NCI-H146 treated with DMSO at 0.1 percent for 48 hours (cell line): Measurements from ENCODE around the gene LITAF.
A peak's percentile ranks its signal among the peaks of the same experiment; 100 is the strongest.

Source experiments
- DNase-seq: peaks from one replicate; lab custom pipeline; 2025; ENCODE audit not compliant: unreplicated experiment; lab: John Stamatoyannopoulos, UW

The LITAF gene

GRCh38 chr16:11554053-11554452 is 32.7 kb downstream of the LITAF start:
- DNase-seq, result no peak

GRCh38 chr16:11553371-11553770 is 33.3 kb downstream of the LITAF start:
- DNase-seq, result no peak

GRCh38 chr16:11552440-11552839 is 34.3 kb downstream of the LITAF start:
- peak; percentile 23 for DNase-seq

- no peak for DNase-seq
These were observed 34.9 kb downstream of the LITAF start for GRCh38 chr16:11551842-11552241.

- no peak for DNase-seq
These were observed 35.8 kb downstream of the LITAF start for GRCh38 chr16:11550791-11551498.

- no peak for DNase-seq
These were observed 39.4 kb downstream of the LITAF start for GRCh38 chr16:11547118-11547916.

- DNase-seq, result no peak
These were observed 40.1 kb downstream of the LITAF start for GRCh38 chr16:11546608-11547061.

GRCh38 chr16:11543661-11544393 is 42.9 kb downstream of the LITAF start:
- DNase-seq, result no peak

- no peak for DNase-seq
These were observed 44.5 kb downstream of the LITAF start for GRCh38 chr16:11542069-11542744.

GRCh38 chr16:11539641-11540050 is 47.1 kb downstream of the LITAF start:
- DNase-seq, result no peak

- DNase-seq, result no peak
These were observed 47.8 kb downstream of the LITAF start for GRCh38 chr16:11538880-11539279.

GRCh38 chr16:11536104-11536866 is 50.4 kb downstream of the LITAF start:
- no peak for DNase-seq

GRCh38 chr16:11535494-11535893 is 51.2 kb downstream of the LITAF start:
- DNase-seq, result no peak

GRCh38 chr16:11534262-11534661 is 52.5 kb downstream of the LITAF start:
- no peak for DNase-seq

- DNase-seq, result no peak
These were observed 53.1 kb downstream of the LITAF start for GRCh38 chr16:11533588-11533987.

- DNase-seq, result no peak
These were observed 56.4 kb downstream of the LITAF start for GRCh38 chr16:11530171-11530940.

- no peak for DNase-seq
These were observed 57.4 kb downstream of the LITAF start for GRCh38 chr16:11529285-11529684.

- DNase-seq, result no peak
These were observed 58.7 kb downstream of the LITAF start for GRCh38 chr16:11528053-11528452.

- DNase-seq, result no peak
These were observed 59.9 kb downstream of the LITAF start for GRCh38 chr16:11526655-11527350.
